Measurements from ENCODE around the gene MYOCOS. TPM values are rescaled to one million over a fixed set of nuclear protein-coding genes. Genes with fewer than 3 reads are reported as not detected.
A peak's percentile ranks its signal among the peaks of the same experiment; 100 is the strongest.

Gene MYOCOS
- polyA plus RNA-seq, 2 of the 4 experiments (the other 2 are of a cell fraction): not detected

GRCh38 chr1:171590022-171590421 is 32.0 kb upstream of the MYOCOS start:
- Histone ChIP-seq H3K4me2 (no peak overlapping the region), H3K4me3 (no peak overlapping the region), H3K4me1 (no peaks in the 10 kb centered on the region), H3K9me3 (no peaks in the 10 kb centered on the region), H3K27ac (no peak overlapping the region)
- TF ChIP-seq FOSL2 (IDR thresholded peaks at IDR 0.05) (no peak), FOSL2 (CRISPR knock-in tag; IDR thresholded peaks at IDR 0.05) (peak; percentile 60), POLR2AphosphoS2 (conservative IDR thresholded peaks at IDR 0.05; ENCODE audit: low read length) (no peak)
- 48% methylated on average over 1 of the region's 1 CpG for WGBS (ENCODE audit: missing lambda C conversion rate)
- ChIA-PET CTCF (no interaction called here), POLR2A (no interaction called here)
- no peak for ATAC-seq
- no peak for FAIRE-seq
- DNase-seq (ENCODE audit: low read depth in 1 of 2, low spot score in 1 of 2): no peak

- Histone ChIP-seq H3K4me2 (no peak overlapping the region), H3K27ac (no peak overlapping the region), H3K4me3 (no peak overlapping the region), H3K9me3 (no peaks in the 10 kb centered on the region), H3K4me1 (no peaks in the 10 kb centered on the region)
- ChIA-PET CTCF (interaction anchor here (0.9 to 2.0 kb wide), 4 partner anchors 10 to 110 kb away, joined by 3 to 4 read pairs (median 4); partner anchors contain the start of gene PRRC2C), POLR2A (no interaction called here)
- no peak for TF ChIP-seq JUN (IDR thresholded peaks at IDR 0.05)
- TF ChIP-seq RNF2 (IDR thresholded peaks at IDR 0.05; ENCODE audit: borderline replicate concordance, low read depth): no peak
- no peak for TF ChIP-seq GATA3 (IDR thresholded peaks at IDR 0.05; ENCODE audit: borderline replicate concordance)
- no peak for TF ChIP-seq RAD21 (conservative IDR thresholded peaks at IDR 0.05 in 1 of 2, IDR thresholded peaks at IDR 0.05 in 1 of 2)
- no peak for TF ChIP-seq ELK1 (IDR thresholded peaks at IDR 0.05; ENCODE audit: low read depth, low read length)
- no peak for TF ChIP-seq ZSCAN20 (CRISPR knock-in tag; IDR thresholded peaks at IDR 0.05)
- no peak for TF ChIP-seq CEBPB (IDR thresholded peaks at IDR 0.05)
- TF ChIP-seq, protein P1, sequence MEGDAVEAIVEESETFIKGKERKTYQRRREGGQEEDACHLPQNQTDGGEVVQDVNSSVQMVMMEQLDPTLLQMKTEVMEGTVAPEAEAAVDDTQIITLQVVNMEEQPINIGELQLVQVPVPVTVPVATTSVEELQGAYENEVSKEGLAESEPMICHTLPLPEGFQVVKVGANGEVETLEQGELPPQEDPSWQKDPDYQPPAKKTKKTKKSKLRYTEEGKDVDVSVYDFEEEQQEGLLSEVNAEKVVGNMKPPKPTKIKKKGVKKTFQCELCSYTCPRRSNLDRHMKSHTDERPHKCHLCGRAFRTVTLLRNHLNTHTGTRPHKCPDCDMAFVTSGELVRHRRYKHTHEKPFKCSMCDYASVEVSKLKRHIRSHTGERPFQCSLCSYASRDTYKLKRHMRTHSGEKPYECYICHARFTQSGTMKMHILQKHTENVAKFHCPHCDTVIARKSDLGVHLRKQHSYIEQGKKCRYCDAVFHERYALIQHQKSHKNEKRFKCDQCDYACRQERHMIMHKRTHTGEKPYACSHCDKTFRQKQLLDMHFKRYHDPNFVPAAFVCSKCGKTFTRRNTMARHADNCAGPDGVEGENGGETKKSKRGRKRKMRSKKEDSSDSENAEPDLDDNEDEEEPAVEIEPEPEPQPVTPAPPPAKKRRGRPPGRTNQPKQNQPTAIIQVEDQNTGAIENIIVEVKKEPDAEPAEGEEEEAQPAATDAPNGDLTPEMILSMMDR (IDR thresholded peaks at IDR 0.05): no peak
- no peak for TF ChIP-seq POLR2AphosphoS2 (conservative IDR thresholded peaks at IDR 0.05; ENCODE audit: low read length)
- no peak for TF ChIP-seq FOSB (CRISPR knock-in tag; IDR thresholded peaks at IDR 0.05)
- no peak for TF ChIP-seq JUNB (IDR thresholded peaks at IDR 0.05)
- no peak for TF ChIP-seq NPAS2 (CRISPR knock-in tag; IDR thresholded peaks at IDR 0.05; ENCODE audit: borderline replicate concordance)
- no peak for TF ChIP-seq CBX8 (IDR thresholded peaks at IDR 0.05)
- no peak for TF ChIP-seq HOXB5 (CRISPR knock-in tag; IDR thresholded peaks at IDR 0.05)
- ATAC-seq (no peak), FAIRE-seq (no peak), DNase-seq (ENCODE audit: low read depth in 1 of 2, low spot score in 1 of 2) (no peak)
- 54% methylated on average over 1 of the region's 1 CpG for WGBS (ENCODE audit: missing lambda C conversion rate)
Measured at GRCh38 chr1:171595324-171595723, 26.7 kb upstream of the MYOCOS start.

DNA sequence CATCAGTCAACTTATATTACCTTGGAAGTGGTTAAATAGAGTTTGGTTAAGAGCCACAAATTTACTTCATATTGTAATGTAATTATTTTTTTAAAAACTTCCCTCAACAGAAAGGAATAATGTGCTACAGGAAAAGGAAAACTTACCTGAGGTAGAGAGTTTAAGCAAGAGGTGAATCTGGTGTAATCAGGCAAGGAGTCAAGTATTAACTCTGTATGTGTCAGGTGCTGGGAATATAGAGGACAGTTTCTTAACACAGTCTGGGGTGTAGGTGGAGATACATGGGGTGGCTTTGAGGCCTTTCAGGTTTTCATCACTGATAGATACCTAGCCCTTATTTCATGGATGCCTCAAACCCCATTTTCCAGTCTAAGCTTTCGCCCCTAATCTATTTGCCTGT is 25.9 kb upstream of the MYOCOS start:
- POLR2A ChIA-PET: no interaction called here

More for the DNA sequence above, 25.9 kb upstream of the MYOCOS start:
- H3K4me1 ChIP-seq: no peaks in the 10 kb centered on the region
- CTCF ChIA-PET: interaction anchor here (0.9 to 1.5 kb wide), 2 partner anchors 9 to 49 kb away, joined by 3 to 4 read pairs; no protein-coding TSS in a partner anchor
- H3K4me3 ChIP-seq: no peak overlapping the region
- H3K27ac ChIP-seq: no peak overlapping the region
- 97% methylated on average over 1 of the region's 1 CpG for WGBS (ENCODE audit: missing lambda C conversion rate)
- DNase-seq (ENCODE audit: low read depth in 1 of 2, low spot score in 1 of 2) (no peak), ATAC-seq (peak in 1 of 2 experiments; percentile 21; a peak in 1 of 6 replicates), FAIRE-seq (no peak)
- no peaks in the 10 kb centered on the region for H3K9me3 ChIP-seq
- H3K4me2 ChIP-seq: no peak overlapping the region
- TF ChIP-seq, protein P2, sequence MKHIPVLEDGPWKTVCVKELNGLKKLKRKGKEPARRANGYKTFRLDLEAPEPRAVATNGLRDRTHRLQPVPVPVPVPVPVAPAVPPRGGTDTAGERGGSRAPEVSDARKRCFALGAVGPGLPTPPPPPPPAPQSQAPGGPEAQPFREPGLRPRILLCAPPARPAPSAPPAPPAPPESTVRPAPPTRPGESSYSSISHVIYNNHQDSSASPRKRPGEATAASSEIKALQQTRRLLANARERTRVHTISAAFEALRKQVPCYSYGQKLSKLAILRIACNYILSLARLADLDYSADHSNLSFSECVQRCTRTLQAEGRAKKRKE (CRISPR knock-in tag; IDR thresholded peaks at IDR 0.05; ENCODE audit: low read depth): no peak
- TF ChIP-seq TFCP2L1 (CRISPR knock-in tag; IDR thresholded peaks at IDR 0.05) (no peak), CBX8 (IDR thresholded peaks at IDR 0.05) (no peak), EP300 (IDR thresholded peaks at IDR 0.05) (no peak), NPAS2 (CRISPR knock-in tag; IDR thresholded peaks at IDR 0.05; ENCODE audit: borderline replicate concordance) (no peak), KDM1A (IDR thresholded peaks at IDR 0.05; ENCODE audit: low read depth) (no peak), POLR2AphosphoS2 (conservative IDR thresholded peaks at IDR 0.05; ENCODE audit: low read length) (no peak), FOSB (CRISPR knock-in tag; IDR thresholded peaks at IDR 0.05) (no peak), CHD4 (IDR thresholded peaks at IDR 0.05; ENCODE audit: borderline replicate concordance) (no peak)

Measured in A549 (cell line).